GM21423 (cell line): Measurements from ENCODE around the gene YIPF6.
A peak's percentile ranks its signal among the peaks of the same experiment; 100 is the strongest.
"Not testable (repeated sequence)": the region's sequence is repeated elsewhere in the genome, so short reads cannot be mapped to it uniquely, and the experiment has no call there.

Experiments
- ATAC-seq: cut with Tn5 transposase; IDR thresholded peaks from one replicate; pipeline ENCODE4 v1.9.1; 2021; ENCODE audit warnings: mild to moderate bottlenecking, moderate library complexity; ENCODE audit not compliant: unreplicated experiment

The YIPF6 gene, protein sequence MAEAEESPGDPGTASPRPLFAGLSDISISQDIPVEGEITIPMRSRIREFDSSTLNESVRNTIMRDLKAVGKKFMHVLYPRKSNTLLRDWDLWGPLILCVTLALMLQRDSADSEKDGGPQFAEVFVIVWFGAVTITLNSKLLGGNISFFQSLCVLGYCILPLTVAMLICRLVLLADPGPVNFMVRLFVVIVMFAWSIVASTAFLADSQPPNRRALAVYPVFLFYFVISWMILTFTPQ

DNA sequence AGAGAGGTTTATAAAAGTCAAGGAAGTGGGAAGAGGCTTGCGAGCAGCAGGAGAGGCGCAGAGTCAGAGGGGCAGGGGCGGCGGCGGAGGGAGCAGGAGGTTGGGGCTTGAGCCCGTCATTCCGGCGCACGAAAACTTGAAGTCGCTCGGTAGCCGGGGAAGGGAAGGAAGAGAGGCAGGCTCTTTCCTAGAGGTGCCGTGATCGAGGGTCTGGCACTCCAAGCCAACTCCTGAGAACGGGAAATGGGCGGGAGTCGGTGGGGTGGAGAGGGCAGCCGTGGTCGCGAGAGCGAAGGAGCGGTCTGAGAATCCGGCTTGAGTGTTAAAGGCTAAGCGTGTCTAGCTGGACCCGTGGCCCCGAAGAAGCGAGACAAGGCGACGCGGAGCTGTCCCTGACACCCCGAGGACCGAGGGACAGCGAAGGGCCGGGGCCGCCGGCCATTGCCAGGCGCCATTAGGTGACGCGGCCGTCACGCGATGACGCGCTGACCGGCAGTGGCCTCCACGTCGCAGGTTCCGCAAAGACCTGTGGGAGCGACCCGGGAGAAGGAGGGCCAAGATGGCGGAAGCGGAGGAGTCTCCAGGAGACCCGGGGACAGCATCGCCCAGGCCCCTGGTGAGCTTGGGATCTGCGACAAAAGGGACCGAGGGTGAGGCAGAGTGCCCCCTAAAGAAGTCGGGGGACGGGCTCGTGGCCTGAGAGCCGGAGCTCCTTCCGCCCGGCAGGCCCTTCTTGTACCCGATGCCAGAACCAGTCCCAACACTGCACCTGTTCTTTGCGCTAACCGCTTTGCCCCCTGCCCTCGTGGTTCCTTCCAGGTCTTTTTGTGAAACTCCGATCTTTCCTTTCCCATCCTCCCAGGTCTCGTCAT lies at the start of gene YIPF6:
Gene YIPF6 (plus strand): TSS at position 544 of the 872 bp plus-strand sequence. CDS start 16 bp downstream, at position 560.
- peak; percentile 96 for ATAC-seq

- no peak for ATAC-seq
These were observed 47.1 kb upstream of the YIPF6 start for GRCh38 chrX:68451720-68452119.

- no peak for ATAC-seq
These were observed 44.2 kb upstream of the YIPF6 start for GRCh38 chrX:68454476-68455150.

DNA sequence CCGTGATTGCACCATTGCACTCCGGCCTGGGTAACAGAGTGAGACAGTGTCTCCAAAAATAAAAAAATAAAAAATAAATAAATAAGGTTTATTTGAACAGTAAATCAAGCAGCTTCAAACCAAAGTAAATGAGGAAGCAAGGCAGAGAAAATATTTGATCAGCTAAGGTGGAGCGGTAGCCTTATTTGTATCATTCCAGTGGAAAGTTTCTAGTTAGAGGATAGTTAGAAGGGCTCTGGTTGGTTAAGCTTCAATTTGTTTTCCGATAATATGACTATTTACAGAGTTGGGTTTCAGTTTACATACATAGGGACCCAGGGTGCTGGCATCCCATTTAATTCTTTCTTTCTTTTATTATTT lies 43.7 kb upstream of the YIPF6 start:
- ATAC-seq: no peak

GRCh38 chrX:68461093-68461492 lies 37.8 kb upstream of the YIPF6 start:
- ATAC-seq: no peak

- no peak for ATAC-seq
These were observed 37.3 kb upstream of the YIPF6 start for GRCh38 chrX:68461576-68461975.

DNA sequence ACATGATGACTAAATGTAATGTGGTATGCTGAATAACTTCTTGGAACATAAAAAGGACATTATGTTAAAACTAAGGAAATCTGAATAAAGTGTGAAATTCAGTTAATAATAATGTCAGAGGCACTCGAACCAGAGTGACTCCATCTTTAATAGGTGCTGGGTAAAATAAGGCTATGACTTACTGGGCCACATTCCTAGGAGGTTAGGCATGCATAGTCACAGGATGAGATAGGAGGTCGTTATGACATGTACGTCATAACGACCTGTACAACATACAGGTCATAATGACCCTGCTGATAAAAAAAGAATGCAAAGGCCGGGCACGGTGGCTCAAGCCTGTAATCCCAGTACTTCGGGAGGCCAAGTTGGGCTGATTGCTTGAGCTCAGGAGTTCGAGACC lies 36.7 kb upstream of the YIPF6 start:
- no peak for ATAC-seq

DNA sequence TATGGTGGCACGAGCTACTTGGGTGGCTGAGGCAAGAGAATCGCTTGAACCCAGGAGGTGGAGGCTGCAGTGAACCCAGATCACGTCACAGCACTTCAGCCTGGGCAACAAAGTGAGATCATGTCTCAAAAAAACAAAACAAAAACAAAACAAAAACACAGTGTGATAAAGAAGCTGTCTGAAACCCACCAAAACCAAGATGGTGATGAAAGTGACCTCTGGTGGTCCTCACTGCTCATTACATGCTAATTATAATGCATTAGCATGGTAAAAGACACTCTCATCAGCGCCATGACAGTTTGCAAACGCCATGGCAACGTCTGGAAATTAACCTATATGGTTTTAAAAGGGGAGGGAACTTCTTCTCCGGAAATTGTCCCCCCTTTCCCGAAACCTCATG lies 36.2 kb upstream of the YIPF6 start:
- peak; percentile 64 for ATAC-seq

DNA sequence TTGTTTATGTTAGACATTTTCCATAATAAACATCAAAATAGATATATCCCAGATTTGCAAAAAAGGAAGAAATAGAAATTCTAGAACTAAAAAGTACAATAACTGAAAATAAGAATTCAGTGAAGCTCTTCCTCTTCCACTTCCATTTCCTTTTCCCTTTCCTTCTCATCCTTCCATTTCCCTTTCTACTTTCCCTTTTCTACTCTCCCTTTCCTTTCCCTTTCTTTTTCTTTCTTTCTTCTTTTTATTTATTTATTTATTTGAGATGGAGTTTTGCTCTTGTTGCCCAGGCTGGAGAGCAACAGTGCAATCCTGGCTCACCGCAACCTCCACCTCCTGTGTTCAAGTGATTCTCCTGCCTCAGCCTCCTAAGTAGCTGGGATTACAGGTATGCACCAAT lies 35.0 kb upstream of the YIPF6 start:
- ATAC-seq: no peak

- no peak for ATAC-seq
These were observed 34.1 kb upstream of the YIPF6 start for GRCh38 chrX:68464796-68465195.

DNA sequence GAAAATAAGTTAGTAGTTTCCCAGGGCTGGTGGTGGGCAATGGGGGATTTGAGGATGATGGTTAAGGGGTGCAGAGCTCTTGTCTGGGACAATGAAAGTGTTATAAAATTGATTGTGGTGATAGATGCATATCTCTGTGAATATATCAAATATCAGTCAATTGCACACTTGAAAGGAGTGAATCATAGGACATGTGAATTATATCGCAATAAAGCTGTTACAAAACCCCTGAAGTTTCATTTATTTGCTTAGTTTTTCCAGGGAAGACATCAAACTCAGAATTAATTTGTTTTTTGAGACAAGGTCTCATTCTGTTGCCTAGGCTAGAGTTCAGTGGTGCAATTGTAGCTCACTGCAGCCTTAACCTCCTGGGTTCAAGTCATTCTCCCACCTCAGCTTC lies 17.9 kb upstream of the YIPF6 start:
- no peak for ATAC-seq

GRCh38 chrX:68486198-68486597 lies 12.7 kb upstream of the YIPF6 start:
- ATAC-seq: not testable (repeated sequence)

- no peak for ATAC-seq
These were observed 11.6 kb upstream of the YIPF6 start for GRCh38 chrX:68487254-68487653.

DNA sequence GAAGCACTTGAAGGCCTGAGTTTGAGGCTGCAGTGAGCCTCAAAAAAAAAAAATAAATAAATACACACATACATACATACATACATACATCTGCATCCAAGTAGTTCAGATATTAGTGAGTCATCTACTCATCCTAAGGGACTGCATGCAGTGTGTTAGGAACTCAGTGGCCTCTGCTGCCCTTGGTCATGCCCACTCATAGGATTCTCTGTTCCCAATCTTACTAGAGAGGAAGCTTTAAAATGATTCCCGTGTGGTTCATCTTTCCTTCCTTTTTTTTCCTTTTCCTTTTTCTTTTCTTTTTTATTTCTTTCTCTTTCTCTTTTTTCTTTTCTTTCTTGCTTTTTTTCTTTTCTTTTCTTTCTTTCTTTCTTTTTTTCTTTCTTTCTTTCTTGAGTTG lies 10.9 kb upstream of the YIPF6 start:
- no peak for ATAC-seq

DNA sequence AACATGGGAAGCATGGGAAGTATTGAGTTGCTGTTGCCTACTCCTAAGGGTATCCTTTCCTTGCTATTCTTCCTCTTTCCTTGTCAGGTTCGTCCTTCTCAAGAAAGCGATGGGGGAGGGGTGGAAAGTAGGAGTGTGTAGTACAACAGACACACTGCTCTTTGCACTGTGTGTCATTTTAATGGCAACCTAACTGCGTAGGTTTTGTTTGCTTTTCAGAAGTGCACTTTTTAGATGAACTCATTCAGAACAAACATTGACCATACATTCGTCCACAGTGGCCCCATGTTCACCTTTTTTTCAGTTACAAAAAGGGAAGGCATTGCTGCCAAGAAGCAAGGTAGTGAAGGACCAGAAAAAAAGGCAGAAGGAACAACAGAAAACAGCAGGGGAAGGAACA lies 10.2 kb upstream of the YIPF6 start:
- no peak for ATAC-seq

- ATAC-seq: no peak
These were observed 8.2 kb upstream of the YIPF6 start for GRCh38 chrX:68490644-68491043.

GRCh38 chrX:68492583-68492982 lies 6.3 kb upstream of the YIPF6 start:
- no peak for ATAC-seq

GRCh38 chrX:68493776-68494175 lies 5.1 kb upstream of the YIPF6 start:
- ATAC-seq: not testable (repeated sequence)

- no peak for ATAC-seq
These were observed 775 bp upstream of the YIPF6 start for GRCh38 chrX:68498044-68498507.

DNA sequence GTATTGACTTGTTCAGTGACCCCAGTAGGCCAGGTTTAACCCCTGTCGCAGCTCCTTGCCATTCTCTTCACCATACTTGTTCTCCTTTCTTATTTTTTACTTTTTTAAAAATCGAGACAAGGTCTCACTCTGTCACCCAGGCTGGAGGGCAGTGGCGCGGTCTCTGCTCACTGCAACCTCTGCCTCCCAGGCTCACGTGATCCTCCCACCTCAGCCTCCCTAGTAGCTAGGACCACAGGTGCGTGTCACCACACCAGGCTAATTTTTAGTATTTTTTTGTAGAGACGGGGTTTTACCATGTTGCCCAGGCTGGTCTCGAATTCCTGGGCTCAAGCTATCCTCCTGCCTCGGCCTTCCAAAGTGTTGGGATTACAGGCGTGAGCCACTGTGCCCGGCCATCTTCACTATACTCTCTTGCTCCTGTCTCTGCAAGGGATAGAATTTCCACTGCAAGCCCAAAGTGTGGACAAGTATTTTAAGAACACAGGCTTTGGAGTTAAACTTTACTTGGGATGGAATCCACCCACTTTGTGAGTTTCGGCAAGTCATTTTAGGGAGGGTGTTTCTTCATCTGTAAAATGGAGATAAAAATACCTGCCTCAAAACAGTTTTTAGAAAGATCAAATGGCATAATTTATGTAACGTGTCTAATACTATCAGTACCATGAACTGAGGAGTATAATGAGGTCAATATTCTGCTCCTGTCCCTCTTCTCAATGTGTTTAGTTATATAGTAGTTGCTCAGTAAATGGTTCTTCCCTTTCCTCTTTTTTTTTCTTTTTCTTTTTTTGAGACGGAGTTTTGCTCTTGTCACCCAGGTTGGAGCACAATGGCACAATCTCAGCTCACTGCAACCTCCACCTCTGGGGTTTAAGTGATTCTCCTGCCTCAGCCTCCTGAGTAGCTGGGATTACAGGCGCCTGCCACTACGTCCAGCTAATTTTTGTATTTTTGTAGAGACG lies 973 bp downstream of the YIPF6 start:
- ATAC-seq: no peak
